Thyroid gland (tissue), 4 donors: Measurements from ENCODE around the gene SMC3.

Source experiments
- CTCF ChIP-seq, 6 experiments: fragments of 200-600 bp in 3 of 6; fragments of 450-650 bp in 3 of 6; sonication (generic) in 3 of 6; IDR thresholded peaks; one replicate each; pipeline ENCODE4 v1.5.1; 2016 to 2019; ENCODE audit warnings: antibody characterized with exemption in 6 of 6, mild to moderate bottlenecking in 2 of 6, inconsistent platforms in 1 of 6, moderate library complexity in 1 of 6
- POLR2A ChIP-seq, 2 donors: fragments of 450-650 bp; IDR thresholded peaks; one replicate each; pipeline ENCODE4 v1.6.1; 2017; ENCODE audit warnings: antibody characterized with exemption in 2 of 2, mild to moderate bottlenecking in 2 of 2, moderate library complexity in 1 of 2

- TF ChIP-seq POLR2A (IDR thresholded peaks at IDR 0.05) (no peak), CTCF (IDR thresholded peaks at IDR 0.05) (no peak)
These were observed 6.9 kb downstream of the SMC3 start for GRCh38 chr10:110574420-110574819.
